HG02970 (cell line): Measurements from ENCODE around the gene PLEKHF1.

Experiments
- ATAC-seq: cut with Tn5 transposase; IDR thresholded peaks from one replicate; pipeline ENCODE4 v1.9.1; 2021; ENCODE audit warnings: mild to moderate bottlenecking, moderate library complexity, moderate number of reproducible peaks; ENCODE audit not compliant: unreplicated experiment, low FRiP score

PLEKHF1 gene

DNA sequence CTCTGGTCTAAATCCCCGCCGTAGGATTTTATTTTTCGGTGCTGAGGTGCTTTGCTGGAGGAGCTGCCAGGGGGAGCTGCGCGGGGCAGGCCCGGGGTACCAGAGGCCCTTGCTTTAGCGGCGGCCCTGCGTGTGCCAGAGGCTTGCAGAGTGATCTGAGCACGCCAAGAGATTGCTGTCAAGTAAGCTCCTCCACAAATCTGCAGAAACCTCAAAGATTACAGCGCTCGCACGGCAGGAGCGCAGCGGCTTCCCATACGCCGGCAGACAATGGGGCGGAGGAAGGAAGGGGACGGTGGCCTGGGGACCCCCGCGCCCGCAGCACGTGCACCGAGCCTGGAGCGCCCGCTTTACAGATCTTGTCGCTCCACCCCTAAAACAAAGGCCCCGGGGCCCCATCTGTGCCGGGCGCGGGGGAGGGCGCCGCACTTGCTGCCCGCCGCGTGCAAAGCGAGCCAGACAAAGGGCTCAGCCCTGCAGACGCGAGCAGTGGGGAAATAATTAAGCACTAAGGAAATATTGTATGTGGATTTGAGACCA is 58.9 kb downstream of the PLEKHF1 start:
- ATAC-seq = no peak

DNA sequence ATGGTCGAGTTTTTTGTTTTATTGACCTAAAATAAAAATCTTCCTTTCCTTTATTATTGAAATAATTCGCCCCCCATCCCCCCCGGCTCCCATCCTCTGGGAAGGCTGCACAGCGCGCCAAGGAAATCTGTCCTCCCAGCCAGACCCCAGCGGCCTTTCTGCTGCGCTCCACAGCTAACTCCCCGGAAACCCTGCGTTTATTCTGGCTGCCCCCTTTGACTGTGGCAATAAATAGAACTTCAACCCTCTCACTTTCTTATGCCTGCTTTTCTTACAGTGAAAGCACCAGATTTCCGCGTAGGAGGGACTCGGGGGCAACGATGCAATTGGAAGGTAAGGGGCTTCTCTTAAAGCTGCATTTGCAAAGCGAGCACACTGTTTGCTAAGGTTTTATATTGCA is 59.5 kb downstream of the PLEKHF1 start:
- no peak for ATAC-seq
